SK-N-SH (cell line): Measurements from ENCODE around the gene PLXNB3.

Source experiments
- CTCF ChIP-seq: fragments of 200-600 bp; sonication (generic); IDR thresholded peaks from 2 replicates; pipeline ENCODE4 v1.6.1; 2017; ENCODE audit warnings: antibody characterized with exemption, mild to moderate bottlenecking, moderate library complexity
- ELF1 ChIP-seq: IDR thresholded peaks from 2 replicates; pipeline ENCODE4 v1.4.0; 2012
- EP300 ChIP-seq, 2 experiments: IDR thresholded peaks; 2 replicates each; pipeline versions ENCODE4 v1.4.0 to v1.6.1; 2012; ENCODE audit warnings: borderline replicate concordance in 1 of 2, low read depth in 1 of 2, low read length in 1 of 2
- RCOR1 ChIP-seq: fragments of 150-350 bp; IDR thresholded peaks from 2 replicates; pipeline ENCODE4 v1.6.1; 2017; ENCODE audit warnings: antibody characterized with exemption, low read length
- TCF12 ChIP-seq: IDR thresholded peaks from 2 replicates; pipeline ENCODE4 v1.4.0; 2012
- TEAD4 ChIP-seq: IDR thresholded peaks from 2 replicates; pipeline ENCODE4 v1.4.0; 2012; ENCODE audit warnings: mild to moderate bottlenecking, borderline replicate concordance; ENCODE audit not compliant: insufficient read depth
- USF1 ChIP-seq: IDR thresholded peaks from 2 replicates; pipeline ENCODE4 v1.4.0; 2012; ENCODE audit warnings: low read depth, borderline replicate concordance

DNA sequence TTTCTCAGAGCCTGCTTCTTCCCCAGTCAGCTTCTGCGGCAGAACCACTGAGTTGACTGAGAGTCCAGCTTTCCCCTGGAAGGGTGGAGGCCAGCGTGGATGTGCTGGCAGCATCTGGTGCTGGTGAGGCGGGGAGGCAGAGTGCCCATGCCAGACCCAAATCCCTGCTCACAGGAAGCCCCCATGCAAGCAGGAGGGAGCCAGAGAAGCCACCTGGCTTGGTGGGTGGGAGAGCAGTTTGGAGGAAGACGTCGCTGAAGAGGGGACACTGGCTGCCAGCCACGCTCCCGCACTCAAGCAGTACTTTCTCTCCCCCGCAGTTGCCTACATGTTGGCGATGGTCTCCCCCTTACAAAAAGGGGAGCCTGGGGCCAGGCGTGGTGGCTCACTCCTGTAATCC lies 60.3 kb downstream of the PLXNB3 start:
- TF ChIP-seq RCOR1 (no peak), CTCF (no peak), EP300 (IDR thresholded peaks at IDR 0.05; ENCODE audit: borderline replicate concordance in 1 of 2, low read depth in 1 of 2, low read length in 1 of 2) (no peak), ELF1 (no peak), USF1 (no peak), TEAD4 (no peak), TCF12 (no peak)
